Gastrocnemius medialis (tissue), 4 donors: ENCODE results near the gene ANKRD34B. TPM values are rescaled to one million over a fixed set of nuclear protein-coding genes. Genes with fewer than 3 reads are reported as not detected.

Experiments
- ATAC-seq, 2 donors: fragments of 150-250 bp; one replicate each; pipeline ENCODE4 v1.9.1; 2016
- DNase-seq, 2 donors: peaks; one replicate each; pipeline ENCODE4 v3.0.0-alpha.2; 2019
- H3K27ac ChIP-seq, 4 donors: fragments of 200-600 bp; sonication (generic); 1 replicate in 1 of 4; 2 replicates in 3 of 4; pipeline ENCODE4 v1.5.1; 2016 to 2018; ENCODE audit warnings: mild to moderate bottlenecking in 2 of 4, moderate library complexity in 1 of 4
- H3K27me3 ChIP-seq, 3 donors: fragments of 200-600 bp; sonication (generic) in 2 of 3; 1 replicate in 1 of 3; 2 replicates in 2 of 3; pipeline versions ENCODE4 v1.5.1 to v1.6.0; 2016 to 2019; ENCODE audit warnings: mild to moderate bottlenecking in 1 of 3, moderate library complexity in 1 of 3
- H3K36me3 ChIP-seq, 2 donors: fragments of 200-600 bp; sonication (generic) in 1 of 2; one replicate each; pipeline ENCODE4 v1.5.1; 2017 to 2018
- H3K4me1 ChIP-seq, 2 donors: fragments of 200-600 bp; sonication (generic) in 1 of 2; one replicate each; pipeline ENCODE4 v1.5.1; 2016 to 2017; ENCODE audit warnings: mild to moderate bottlenecking in 2 of 2
- H3K4me3 ChIP-seq, 4 donors: fragments of 200-600 bp; sonication (generic) in 3 of 4; 1 replicate in 1 of 4; 2 replicates in 3 of 4; pipeline ENCODE4 v1.5.1; 2016 to 2019; ENCODE audit warnings: mild to moderate bottlenecking in 2 of 4
- H3K9me3 ChIP-seq, 3 donors: fragments of 200-600 bp; sonication (generic) in 2 of 3; 1 replicate in 1 of 3; 2 replicates in 2 of 3; pipeline ENCODE4 v1.5.1; 2016 to 2019
- POLR2A ChIP-seq, 2 donors: fragments of 450-650 bp; IDR thresholded peaks; one replicate each; pipeline ENCODE4 v1.6.1; 2017; ENCODE audit warnings: antibody characterized with exemption in 2 of 2, mild to moderate bottlenecking in 2 of 2, moderate library complexity in 2 of 2
- in situ Hi-C, 4 donors: fragments of 200-750 bp; cut with MboI; loops; one replicate each; pipeline versions ENCODE4 v1.15.0 to v1.8.0; 2017; ENCODE audit warnings: low sequenced_read_pairs in 4 of 4
- intact Hi-C: fragments of 100-400 bp; cut with DNase I; formaldehyde crosslinking; loops from one replicate; pipeline ENCODE4 v1.15.1; 2023; ENCODE audit warnings: low total_unique reads
- total RNA-seq, 4 donors: library from RNA; depleted of rRNA; stranded (reverse); fragments of >200 nt; gene quantifications; one replicate each; pipeline versions ENCODE4 v1.1.0 to v1.2.3, GENCODE V29; 2016
- TF ChIP-seq, protein P1 (sequence below), 5 experiments: fragments of 450-650 bp in 3 of 5; fragments of 200-600 bp in 2 of 5; sonication (generic) in 2 of 5; IDR thresholded peaks in 4 of 5; conservative IDR thresholded peaks in 1 of 5; 1 replicate in 4 of 5; 2 replicates in 1 of 5; pipeline ENCODE4 v1.5.1; 2016 to 2019; ENCODE audit warnings: antibody characterized with exemption in 5 of 5, mild to moderate bottlenecking in 3 of 5, moderate library complexity in 3 of 5

Gene ANKRD34B
- total RNA-seq, 4 donors from 2014 or later, result not detected

GRCh38 chr5:80516826-80517225 lies 53.3 kb downstream of the ANKRD34B start:
- Histone ChIP-seq H3K4me1 (peaks cover 0 to 7% of the 10 kb centered on the region in 2 donors), H3K36me3 (no peaks in the 10 kb centered on the region), H3K27me3 (no peaks in the 10 kb centered on the region), H3K27ac (no peak overlapping the region), H3K9me3 (no peaks in the 10 kb centered on the region), H3K4me3 (no peak overlapping the region)
- in situ Hi-C loops, result no loop called here
- intact Hi-C loops, result no loop called here
- peak; percentile 90 to 93 for ATAC-seq
- TF ChIP-seq, protein P1, sequence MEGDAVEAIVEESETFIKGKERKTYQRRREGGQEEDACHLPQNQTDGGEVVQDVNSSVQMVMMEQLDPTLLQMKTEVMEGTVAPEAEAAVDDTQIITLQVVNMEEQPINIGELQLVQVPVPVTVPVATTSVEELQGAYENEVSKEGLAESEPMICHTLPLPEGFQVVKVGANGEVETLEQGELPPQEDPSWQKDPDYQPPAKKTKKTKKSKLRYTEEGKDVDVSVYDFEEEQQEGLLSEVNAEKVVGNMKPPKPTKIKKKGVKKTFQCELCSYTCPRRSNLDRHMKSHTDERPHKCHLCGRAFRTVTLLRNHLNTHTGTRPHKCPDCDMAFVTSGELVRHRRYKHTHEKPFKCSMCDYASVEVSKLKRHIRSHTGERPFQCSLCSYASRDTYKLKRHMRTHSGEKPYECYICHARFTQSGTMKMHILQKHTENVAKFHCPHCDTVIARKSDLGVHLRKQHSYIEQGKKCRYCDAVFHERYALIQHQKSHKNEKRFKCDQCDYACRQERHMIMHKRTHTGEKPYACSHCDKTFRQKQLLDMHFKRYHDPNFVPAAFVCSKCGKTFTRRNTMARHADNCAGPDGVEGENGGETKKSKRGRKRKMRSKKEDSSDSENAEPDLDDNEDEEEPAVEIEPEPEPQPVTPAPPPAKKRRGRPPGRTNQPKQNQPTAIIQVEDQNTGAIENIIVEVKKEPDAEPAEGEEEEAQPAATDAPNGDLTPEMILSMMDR (IDR thresholded peaks at IDR 0.05 in 4 of 5, conservative IDR thresholded peaks at IDR 0.05 in 1 of 5), result no peak
- TF ChIP-seq POLR2A (IDR thresholded peaks at IDR 0.05), result no peak
- DNase-seq, result peak; percentile 10 to 17

- in situ Hi-C loops (no loop called here), intact Hi-C loops (no loop called here)
- Histone ChIP-seq H3K4me1 (no peaks in the 10 kb centered on the region), H3K36me3 (no peaks in the 10 kb centered on the region), H3K27me3 (no peaks in the 10 kb centered on the region), H3K27ac (no peak overlapping the region), H3K4me3 (no peak overlapping the region), H3K9me3 (no peaks in the 10 kb centered on the region)
- DNase-seq (no peak), ATAC-seq (no peak)
- TF ChIP-seq, protein P1 (IDR thresholded peaks at IDR 0.05 in 4 of 5, conservative IDR thresholded peaks at IDR 0.05 in 1 of 5), result no peak
- no peak for TF ChIP-seq POLR2A (IDR thresholded peaks at IDR 0.05)
Measured at GRCh38 chr5:80509362-80509761, 60.7 kb downstream of the ANKRD34B start.

GRCh38 chr5:80508844-80509243 lies 61.2 kb downstream of the ANKRD34B start:
- intact Hi-C loops, result no loop called here

GRCh38 chr5:80507663-80508062 lies 62.4 kb downstream of the ANKRD34B start:
- in situ Hi-C loops, result no loop called here
- no peak for ATAC-seq

More at GRCh38 chr5:80508844-80509243, 61.2 kb downstream of the ANKRD34B start:
- H3K9me3 ChIP-seq, result no peaks in the 10 kb centered on the region
- no peaks in the 10 kb centered on the region for H3K4me1 ChIP-seq
- DNase-seq (no peak), ATAC-seq (no peak)
- H3K4me3 ChIP-seq, result no peak overlapping the region
- no peaks in the 10 kb centered on the region for H3K36me3 ChIP-seq
- H3K27ac ChIP-seq, result no peak overlapping the region
- TF ChIP-seq POLR2A (IDR thresholded peaks at IDR 0.05), result no peak
- TF ChIP-seq, protein P1 (IDR thresholded peaks at IDR 0.05 in 4 of 5, conservative IDR thresholded peaks at IDR 0.05 in 1 of 5), result no peak
- no peaks in the 10 kb centered on the region for H3K27me3 ChIP-seq
- in situ Hi-C loops, result no loop called here

More at GRCh38 chr5:80507663-80508062, 62.4 kb downstream of the ANKRD34B start:
- intact Hi-C loops, result no loop called here
- H3K27ac ChIP-seq, result no peak overlapping the region
- no peak overlapping the region for H3K4me3 ChIP-seq
- no peak for DNase-seq
- no peaks in the 10 kb centered on the region for H3K36me3 ChIP-seq
- no peak for TF ChIP-seq POLR2A (IDR thresholded peaks at IDR 0.05)
- TF ChIP-seq, protein P1 (IDR thresholded peaks at IDR 0.05 in 4 of 5, conservative IDR thresholded peaks at IDR 0.05 in 1 of 5), result no peak
- H3K9me3 ChIP-seq, result no peaks in the 10 kb centered on the region
- no peaks in the 10 kb centered on the region for H3K4me1 ChIP-seq
- no peaks in the 10 kb centered on the region for H3K27me3 ChIP-seq

Other genes starting within 250 kb of the ANKRD34B start
- gene ZFYVE16, start 162.2 kb downstream of the ANKRD34B start, total RNA-seq, result 10 to 100 TPM in 3 of 4 donors, 1 to 10 TPM in 1; 9.7 to 19.1 (median 12.4) TPM
- 1 to 10 TPM in 2 of 4 donors, under 1 TPM in 2; 0.18 to 1.6 (median 1.1) TPM for gene FAM151B, start 82.2 kb downstream of the ANKRD34B start, total RNA-seq
- gene MSH3, start 84.4 kb upstream of the ANKRD34B start, total RNA-seq, result 10 to 100 TPM in 1 of 4 donors, 1 to 10 TPM in 3; 5.8 to 10.4 (median 7.2) TPM
- gene DHFR, start 84.7 kb upstream of the ANKRD34B start, total RNA-seq, result 1 to 10 TPM; 2.2 to 5.3 (median 3.7) TPM